ENCODE data around the gene CAT.
"Not testable (repeated sequence)": the region's sequence is repeated elsewhere in the genome, so short reads cannot be mapped to it uniquely, and the experiment has no call there.

The CAT gene

DNA sequence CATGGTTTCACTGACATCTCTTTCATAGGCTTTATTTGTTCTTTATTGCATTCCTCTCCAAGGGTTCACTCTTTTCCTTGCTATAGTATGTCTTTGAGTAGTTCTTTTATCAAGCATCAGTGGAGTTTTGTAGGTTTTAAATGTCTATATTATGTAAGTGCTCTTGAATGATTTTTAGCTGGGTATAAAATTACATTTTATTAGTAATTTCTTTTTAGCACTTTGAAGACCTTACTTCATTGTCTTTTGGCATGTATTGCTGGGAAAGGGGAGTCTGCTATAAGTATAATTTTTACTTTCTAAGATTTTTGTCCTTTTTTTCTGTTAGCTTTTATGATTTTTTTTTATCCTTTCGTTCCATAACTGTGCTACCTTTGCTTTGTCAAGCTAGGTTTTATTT, 25.5 kb upstream of the CAT start:
- Mint-ChIP-seq H3K36me3 (peaks cover 6% of the 10 kb centered on the region), H3K4me3 (no peak overlapping the region), H3K4me1 (no peaks in the 10 kb centered on the region), H3K27me3 (peaks cover 22% of the 10 kb centered on the region), H3K27ac (no peak overlapping the region), H3K9me3 (peaks cover 18% of the 10 kb centered on the region)
- ATAC-seq (ENCODE audit: low read depth), result no peak
- DNase-seq (ENCODE audit: low spot score in 2 of 2), result no peak

DNA sequence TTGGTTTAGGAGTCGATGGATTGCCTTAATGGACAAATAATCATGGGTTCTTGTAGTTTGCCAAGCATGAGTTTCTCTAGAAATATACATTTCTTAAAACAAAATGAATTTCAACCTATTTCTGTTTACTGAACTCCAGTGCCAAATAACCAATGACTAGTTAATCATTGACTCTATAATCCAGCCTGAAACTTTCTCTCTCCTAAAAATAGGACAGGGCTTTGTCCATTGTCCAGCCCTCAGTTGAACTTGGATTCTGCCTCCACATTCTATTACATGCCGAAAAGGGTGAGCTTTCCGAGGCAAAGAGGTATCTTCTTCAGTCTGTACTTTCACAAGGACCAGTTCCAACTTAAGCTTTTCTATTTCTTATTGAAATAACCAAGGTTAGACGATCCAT, 23.2 kb upstream of the CAT start:
- H3K4me1 Mint-ChIP-seq, result no peaks in the 10 kb centered on the region
- H3K27me3 Mint-ChIP-seq, result peaks cover 15% of the 10 kb centered on the region
- H3K9me3 Mint-ChIP-seq, result peaks cover 18% of the 10 kb centered on the region
- no peak for ATAC-seq (ENCODE audit: low read depth)
- H3K4me3 Mint-ChIP-seq, result no peak overlapping the region
- peaks cover 6% of the 10 kb centered on the region for H3K36me3 Mint-ChIP-seq
- H3K27ac Mint-ChIP-seq, result no peak overlapping the region
- no peak for DNase-seq (ENCODE audit: low spot score in 2 of 2)

DNA sequence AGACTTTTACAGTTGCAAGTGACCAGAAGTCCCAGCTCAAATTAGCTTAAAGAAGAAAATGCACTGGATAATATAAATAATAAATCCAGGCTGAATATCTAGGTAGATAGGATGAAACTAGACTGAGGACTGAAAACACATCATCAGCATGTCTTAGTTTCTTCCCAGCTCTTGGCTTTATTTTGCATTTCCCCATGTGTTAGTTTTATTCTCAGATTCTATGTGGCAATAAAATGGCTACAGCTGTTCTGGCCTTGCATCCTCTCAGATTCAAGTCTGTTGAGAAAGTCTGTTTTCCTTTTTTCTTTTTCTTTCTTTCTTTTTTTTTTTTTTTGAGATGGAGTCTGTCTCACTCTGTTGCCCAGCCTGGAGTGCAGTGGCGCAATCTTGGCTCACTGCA, 22.6 kb upstream of the CAT start:
- no peak for DNase-seq (ENCODE audit: low spot score in 2 of 2)
- no peaks in the 10 kb centered on the region for H3K4me1 Mint-ChIP-seq
- H3K4me3 Mint-ChIP-seq, result no peak overlapping the region
- ATAC-seq (ENCODE audit: low read depth), result no peak
- H3K36me3 Mint-ChIP-seq, result peaks cover 6% of the 10 kb centered on the region
- no peak overlapping the region for H3K27ac Mint-ChIP-seq
- peaks cover 17% of the 10 kb centered on the region for H3K27me3 Mint-ChIP-seq
- H3K9me3 Mint-ChIP-seq, result peaks cover 18% of the 10 kb centered on the region

DNA sequence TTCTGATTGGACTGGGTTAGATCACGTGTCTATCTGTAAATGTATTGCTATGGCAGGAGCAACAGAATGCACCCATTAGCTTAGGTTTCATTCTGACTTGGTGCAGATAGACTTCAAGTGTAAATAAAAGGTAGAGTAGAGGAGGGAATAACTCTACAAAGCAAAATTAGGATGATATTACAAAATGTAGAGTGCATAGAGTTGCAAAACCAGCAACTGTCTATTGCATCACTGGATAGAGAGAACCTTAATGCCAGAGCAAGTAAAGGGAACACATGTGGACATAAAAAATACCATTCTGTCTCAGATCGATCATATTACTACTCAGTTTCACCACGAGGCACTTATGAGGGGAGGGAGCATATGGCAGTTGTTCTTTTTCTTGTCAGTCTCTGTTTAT, 22.0 kb upstream of the CAT start:
- DNase-seq (ENCODE audit: low spot score in 2 of 2), result no peak
- Mint-ChIP-seq H3K27ac (no peak overlapping the region), H3K27me3 (peaks cover 17% of the 10 kb centered on the region), H3K4me3 (no peak overlapping the region), H3K9me3 (peaks cover 18% of the 10 kb centered on the region), H3K4me1 (no peaks in the 10 kb centered on the region), H3K36me3 (peaks cover 6% of the 10 kb centered on the region)
- no peak for ATAC-seq (ENCODE audit: low read depth)

DNA sequence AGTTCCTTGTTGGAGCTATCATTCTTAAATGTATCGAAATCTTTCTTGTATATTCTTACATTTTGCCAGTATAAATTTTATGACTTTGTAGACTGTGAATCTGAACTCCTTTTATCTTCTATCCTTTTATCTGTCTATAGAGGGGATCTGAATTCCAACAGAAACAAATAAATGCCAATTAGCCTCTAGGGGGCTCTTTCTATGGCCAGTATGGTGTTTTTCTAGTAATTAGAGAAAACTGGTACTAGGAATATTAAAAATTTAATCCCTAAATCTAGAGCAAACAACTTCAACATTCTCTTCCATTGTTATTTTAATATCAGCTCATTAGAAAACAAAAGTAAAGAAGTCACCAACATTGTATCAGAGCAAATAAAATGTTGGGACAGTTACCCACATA, 21.5 kb upstream of the CAT start:
- Mint-ChIP-seq H3K27me3 (peaks cover 18% of the 10 kb centered on the region), H3K36me3 (peaks cover 6% of the 10 kb centered on the region), H3K9me3 (peaks cover 15% of the 10 kb centered on the region), H3K4me1 (peaks cover 1% of the 10 kb centered on the region), H3K27ac (no peak overlapping the region), H3K4me3 (no peak overlapping the region)
- ATAC-seq (ENCODE audit: low read depth), result no peak
- DNase-seq (ENCODE audit: low spot score in 2 of 2), result no peak

DNA sequence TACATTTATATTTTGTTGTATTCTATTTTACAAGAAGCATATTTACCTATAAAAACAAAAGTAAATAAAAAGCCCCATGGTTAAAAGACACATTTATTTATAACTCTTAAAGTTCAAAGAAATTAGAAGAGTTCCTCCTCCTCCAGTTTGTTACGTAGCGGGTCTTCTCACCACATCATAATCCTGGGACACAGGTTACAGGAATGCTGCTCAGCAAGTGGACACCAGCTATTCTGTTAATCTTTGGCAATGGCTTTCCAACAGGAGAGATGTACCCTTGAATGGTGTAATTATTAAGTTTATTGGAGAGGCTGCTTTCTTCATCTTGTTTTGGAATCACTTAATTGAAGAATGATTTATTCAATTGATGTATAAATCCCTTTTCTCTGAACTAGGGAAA, 19.6 kb upstream of the CAT start:
- no peak for ATAC-seq (ENCODE audit: low read depth)

DNA sequence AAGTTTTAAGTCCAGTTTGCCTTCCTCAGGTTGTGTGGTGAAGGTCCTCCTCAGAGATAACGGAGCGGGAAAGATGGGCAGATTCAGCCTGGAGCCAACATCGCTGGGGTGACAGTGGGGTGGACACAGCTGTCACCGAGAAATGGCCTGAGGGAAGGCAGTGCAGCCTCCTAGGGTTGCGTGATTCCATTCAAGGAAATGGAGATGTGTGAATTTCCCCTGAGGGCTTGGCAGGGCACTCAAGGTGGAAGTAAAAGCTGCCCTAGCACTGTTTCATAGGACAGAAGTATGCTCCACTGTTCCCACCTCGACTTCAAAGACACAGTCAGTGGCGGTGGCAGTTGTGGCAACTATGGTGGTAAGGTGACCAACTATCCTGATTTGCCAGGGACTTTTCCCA, 15.4 kb upstream of the CAT start:
- DNase-seq (ENCODE audit: low spot score in 2 of 2) (no peak), ATAC-seq (ENCODE audit: low read depth) (no peak)
- H3K27ac Mint-ChIP-seq, result no peak overlapping the region
- peaks cover 2% of the 10 kb centered on the region for H3K4me1 Mint-ChIP-seq
- H3K27me3 Mint-ChIP-seq, result peaks cover 11% of the 10 kb centered on the region
- no peaks in the 10 kb centered on the region for H3K36me3 Mint-ChIP-seq
- no peak overlapping the region for H3K4me3 Mint-ChIP-seq
- H3K9me3 Mint-ChIP-seq, result no peaks in the 10 kb centered on the region

More for the DNA sequence above, 19.6 kb upstream of the CAT start:
- peaks cover 6% of the 10 kb centered on the region for H3K9me3 Mint-ChIP-seq
- H3K27me3 Mint-ChIP-seq, result peaks cover 20% of the 10 kb centered on the region
- H3K36me3 Mint-ChIP-seq, result no peaks in the 10 kb centered on the region
- no peak overlapping the region for H3K27ac Mint-ChIP-seq
- DNase-seq (ENCODE audit: low spot score in 2 of 2), result no peak
- H3K4me3 Mint-ChIP-seq, result no peak overlapping the region
- peaks cover 2% of the 10 kb centered on the region for H3K4me1 Mint-ChIP-seq

DNA sequence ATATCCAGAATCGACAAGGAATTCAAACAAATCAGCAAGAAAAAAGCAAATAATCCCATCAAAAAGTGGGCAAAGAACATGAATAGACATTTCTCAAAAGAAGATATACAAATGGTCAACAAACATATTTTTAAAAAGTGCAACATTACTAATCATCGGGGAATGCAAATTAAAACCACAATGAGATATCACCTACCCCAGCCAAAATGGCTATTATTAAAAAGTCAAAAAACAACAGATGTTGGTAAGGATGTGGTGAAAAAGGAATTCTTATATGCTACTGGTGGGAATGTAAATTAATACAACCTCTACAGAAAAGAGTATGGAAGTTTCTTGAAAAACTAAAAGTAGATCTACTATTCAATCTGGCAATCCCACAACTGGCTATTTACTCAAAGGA, 13.9 kb upstream of the CAT start:
- H3K9me3 Mint-ChIP-seq; H3K4me1 Mint-ChIP-seq; H3K4me3 Mint-ChIP-seq; DNase-seq (ENCODE audit: low spot score in 2 of 2); ATAC-seq (ENCODE audit: low read depth); H3K36me3 Mint-ChIP-seq; H3K27ac Mint-ChIP-seq: not testable (repeated sequence)
- peaks cover 12% of the 10 kb centered on the region for H3K27me3 Mint-ChIP-seq

DNA sequence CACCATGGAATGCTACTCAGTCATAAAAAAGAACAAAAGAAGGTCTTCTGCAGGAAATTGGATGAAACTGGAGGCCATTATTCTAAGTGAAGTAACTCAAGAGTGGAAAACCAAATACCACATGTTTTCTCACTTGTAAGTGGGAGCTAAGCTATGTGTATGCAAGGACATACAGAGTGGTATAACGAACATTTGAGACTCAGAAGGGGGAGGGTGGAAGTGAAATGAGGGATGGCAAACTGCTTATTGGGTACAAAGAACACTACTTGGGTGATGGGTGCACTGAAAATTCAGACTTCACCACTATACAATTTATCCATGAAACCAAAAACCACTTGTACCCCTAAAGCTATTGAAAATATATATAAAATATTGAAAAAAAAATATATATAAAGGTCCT, 13.4 kb upstream of the CAT start:
- peaks cover 12% of the 10 kb centered on the region for H3K27me3 Mint-ChIP-seq
- H3K4me3 Mint-ChIP-seq, result no peak overlapping the region
- H3K27ac Mint-ChIP-seq, result no peak overlapping the region
- no peak for ATAC-seq (ENCODE audit: low read depth)
- no peaks in the 10 kb centered on the region for H3K9me3 Mint-ChIP-seq
- H3K4me1 Mint-ChIP-seq, result peaks cover 2% of the 10 kb centered on the region
- H3K36me3 Mint-ChIP-seq, result no peaks in the 10 kb centered on the region
- DNase-seq (ENCODE audit: low spot score in 2 of 2), result no peak

DNA sequence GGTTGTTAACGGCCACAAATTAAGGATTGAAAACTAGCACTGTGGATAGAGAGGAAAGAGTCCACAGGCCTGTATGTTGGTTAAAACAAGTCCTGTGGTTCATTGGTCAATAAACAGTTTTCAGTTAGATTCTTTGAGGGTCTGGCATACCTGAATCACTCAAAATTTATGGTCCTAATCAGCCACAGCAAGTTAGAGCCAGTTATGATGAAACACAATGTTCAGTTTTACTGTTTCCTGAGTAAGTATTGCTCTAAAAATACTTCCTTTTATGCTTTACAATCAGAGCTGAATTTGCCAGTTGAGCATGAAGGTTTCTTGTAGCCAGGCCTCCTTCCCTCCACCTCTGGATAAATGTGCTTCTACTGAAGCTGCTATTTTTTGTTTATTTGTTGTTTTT, 12.9 kb upstream of the CAT start:
- H3K27ac Mint-ChIP-seq, result no peak overlapping the region
- H3K9me3 Mint-ChIP-seq, result no peaks in the 10 kb centered on the region
- no peak overlapping the region for H3K4me3 Mint-ChIP-seq

DNA sequence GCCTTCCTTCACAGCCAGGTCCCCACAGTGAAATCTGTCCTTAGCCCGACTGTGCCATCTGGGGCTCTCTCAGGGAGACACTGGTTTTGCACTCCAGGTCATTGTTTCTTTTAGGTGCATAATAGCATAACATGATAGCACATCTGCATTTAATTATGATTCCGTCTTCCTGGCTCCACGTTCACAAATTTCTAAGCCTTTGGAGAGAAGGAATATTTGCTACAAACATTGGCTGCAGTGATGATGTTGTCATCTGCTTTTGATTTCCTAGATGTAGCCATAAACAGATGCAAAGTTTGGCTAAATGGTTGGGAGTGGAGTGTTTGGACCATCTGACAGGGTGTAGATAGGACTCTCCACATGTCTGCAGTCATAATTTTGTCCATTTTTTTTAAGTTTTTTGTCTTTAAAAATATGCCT, 12.0 kb upstream of the CAT start:
- ATAC-seq (ENCODE audit: low read depth) (no peak), DNase-seq (ENCODE audit: low spot score in 2 of 2) (no peak)
- Mint-ChIP-seq H3K27me3 (peaks cover 10% of the 10 kb centered on the region), H3K27ac (no peak overlapping the region), H3K4me3 (no peak overlapping the region), H3K4me1 (peaks cover 2% of the 10 kb centered on the region), H3K9me3 (no peaks in the 10 kb centered on the region), H3K36me3 (no peaks in the 10 kb centered on the region)

More for the DNA sequence above, 12.9 kb upstream of the CAT start:
- DNase-seq (ENCODE audit: low spot score in 2 of 2) (no peak), ATAC-seq (ENCODE audit: low read depth) (no peak)
- Mint-ChIP-seq H3K4me1 (peaks cover 2% of the 10 kb centered on the region), H3K27me3 (peaks cover 12% of the 10 kb centered on the region), H3K36me3 (no peaks in the 10 kb centered on the region)

DNA sequence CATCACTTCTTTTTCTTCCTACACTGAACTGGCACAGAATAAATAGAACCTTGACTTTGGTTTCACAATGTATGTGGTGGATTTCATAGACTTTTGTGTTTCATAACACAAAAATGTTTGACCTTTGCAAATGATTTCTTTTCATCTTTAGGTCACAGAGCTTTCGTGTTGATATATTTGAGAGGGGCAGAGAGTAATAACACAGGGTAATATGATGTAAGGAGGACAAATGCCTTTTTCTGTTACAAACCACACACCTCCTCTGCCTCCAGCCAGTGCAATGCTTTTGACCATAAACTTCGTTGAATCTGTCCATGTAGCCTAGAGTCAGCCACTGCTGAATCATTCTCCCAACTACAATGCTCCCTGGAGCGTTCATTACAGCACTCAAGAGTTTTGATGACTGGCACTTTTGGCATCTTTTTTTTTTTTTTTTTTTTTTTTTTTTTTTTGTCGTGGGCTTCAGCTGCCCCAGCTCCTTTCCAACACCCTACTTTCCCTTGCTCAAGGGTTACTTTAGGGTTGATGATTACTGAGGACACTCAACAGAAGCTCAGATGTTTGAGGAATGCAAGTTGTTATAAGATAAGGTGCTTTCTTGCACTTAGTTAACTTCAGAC, 11.4 kb upstream of the CAT start:
- no peak for DNase-seq (ENCODE audit: low spot score in 2 of 2)
- Mint-ChIP-seq H3K4me3 (no peak overlapping the region), H3K4me1 (no peaks in the 10 kb centered on the region), H3K36me3 (no peaks in the 10 kb centered on the region), H3K27me3 (peaks cover 9% of the 10 kb centered on the region), H3K9me3 (no peaks in the 10 kb centered on the region), H3K27ac (no peak overlapping the region)
- ATAC-seq (ENCODE audit: low read depth), result no peak

DNA sequence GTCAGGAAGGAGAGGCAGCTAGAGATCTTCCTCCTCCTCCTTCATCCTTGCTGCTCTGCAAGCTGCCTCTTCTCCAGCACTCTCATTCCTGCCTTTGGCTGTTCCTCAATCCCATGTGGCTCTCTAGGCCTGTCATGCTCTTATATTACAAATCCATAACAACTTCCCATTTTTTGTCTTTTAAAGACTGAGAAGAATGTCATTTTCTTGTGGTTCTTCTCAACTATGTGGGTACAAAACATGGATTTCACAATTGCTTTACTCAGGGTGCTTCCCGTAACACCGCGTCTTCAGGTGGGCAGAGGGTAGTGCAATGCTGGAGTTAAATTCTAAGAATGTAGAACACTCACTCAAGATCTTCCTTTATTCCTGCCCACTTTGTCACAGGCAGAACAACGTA, 6.8 kb upstream of the CAT start:
- no peak for ATAC-seq (ENCODE audit: low read depth)
- no peak for DNase-seq (ENCODE audit: low spot score in 2 of 2)
- no peak overlapping the region for H3K4me3 Mint-ChIP-seq

DNA sequence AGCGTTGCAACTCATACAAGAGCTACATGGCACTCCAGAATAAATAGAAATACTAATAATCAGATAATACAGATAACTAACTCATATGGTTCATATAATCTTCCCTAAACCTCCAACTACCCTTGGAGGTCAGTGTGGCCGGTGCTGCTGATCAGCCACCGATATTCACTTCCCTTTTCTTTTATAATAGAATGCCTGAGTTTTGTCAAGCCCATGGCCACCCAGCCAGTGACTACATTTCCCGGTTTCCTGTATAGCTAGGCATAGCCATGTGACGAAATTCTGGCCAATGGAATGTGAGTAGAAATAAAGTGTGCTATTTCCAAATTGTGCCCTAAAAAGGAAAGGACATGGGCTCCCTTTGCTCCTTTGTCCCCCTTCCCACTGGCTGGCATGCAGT, 5.9 kb upstream of the CAT start:
- Mint-ChIP-seq H3K27me3 (peaks cover 3% of the 10 kb centered on the region), H3K9me3 (no peaks in the 10 kb centered on the region), H3K36me3 (no peaks in the 10 kb centered on the region), H3K4me1 (peaks cover 2% of the 10 kb centered on the region), H3K4me3 (no peak overlapping the region), H3K27ac (no peak overlapping the region)
- no peak for ATAC-seq (ENCODE audit: low read depth)
- DNase-seq (ENCODE audit: low spot score in 2 of 2), result no peak

More for the DNA sequence above, 6.8 kb upstream of the CAT start:
- no peaks in the 10 kb centered on the region for H3K36me3 Mint-ChIP-seq
- H3K27ac Mint-ChIP-seq, result no peak overlapping the region
- peaks cover 3% of the 10 kb centered on the region for H3K27me3 Mint-ChIP-seq
- peaks cover 2% of the 10 kb centered on the region for H3K4me1 Mint-ChIP-seq
- H3K9me3 Mint-ChIP-seq, result no peaks in the 10 kb centered on the region

DNA sequence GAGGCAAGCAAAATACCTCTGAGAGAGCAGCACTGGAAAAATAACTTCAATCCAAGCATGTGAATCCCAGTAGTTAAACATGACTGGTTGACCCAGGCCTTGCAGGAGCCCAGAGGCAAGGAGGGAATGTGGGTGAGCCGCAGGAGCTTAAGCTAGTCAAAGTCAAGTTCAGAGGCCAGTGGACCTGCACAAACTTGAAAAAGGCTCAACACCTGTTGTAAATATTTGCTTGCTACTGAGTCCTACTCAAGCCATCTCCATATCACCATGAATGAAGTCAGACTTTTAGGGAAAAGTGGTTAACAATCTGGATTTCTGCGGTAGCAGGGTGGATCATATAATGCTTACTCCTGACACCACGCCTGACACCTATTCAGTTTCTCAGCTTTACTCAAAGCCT, 4.8 kb upstream of the CAT start:
- H3K27ac Mint-ChIP-seq, result no peak overlapping the region
- no peak for DNase-seq (ENCODE audit: low spot score in 2 of 2)
- no peaks in the 10 kb centered on the region for H3K36me3 Mint-ChIP-seq
- no peak overlapping the region for H3K4me3 Mint-ChIP-seq
- peaks cover 3% of the 10 kb centered on the region for H3K27me3 Mint-ChIP-seq
- no peak for ATAC-seq (ENCODE audit: low read depth)
- peaks cover 2% of the 10 kb centered on the region for H3K4me1 Mint-ChIP-seq
- no peaks in the 10 kb centered on the region for H3K9me3 Mint-ChIP-seq
